ENCODE measurements around the gene IKZF2. TPM values are rescaled to one million over a fixed set of nuclear protein-coding genes. Genes with fewer than 3 reads are reported as not detected.

The IKZF2 gene
- total RNA-seq, 1 donor from 2014 or later = 8.7 TPM

- intact Hi-C loops (cut with micrococcal nuclease) = no loop called here
Observed at GRCh38 chr2:212961255-212961654, 190.2 kb downstream of the IKZF2 start.

DNA sequence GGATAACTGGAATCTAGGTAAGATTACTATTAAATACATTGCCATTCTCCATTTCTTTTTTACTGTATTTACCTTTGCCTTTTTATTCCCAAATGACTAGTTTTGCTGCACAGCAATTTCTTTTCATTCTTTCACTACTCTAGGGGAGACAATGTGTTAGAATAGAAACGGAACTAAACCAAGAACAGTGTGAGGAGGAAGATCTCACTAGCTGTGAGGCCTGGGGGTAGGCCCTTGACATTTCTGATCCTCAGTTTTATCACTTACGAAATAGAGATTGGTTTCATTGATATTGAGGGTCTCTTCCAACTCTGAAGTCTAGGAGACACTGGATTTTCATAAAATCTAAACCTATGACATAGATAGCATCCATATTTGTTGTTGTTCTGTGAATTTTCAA is 191.1 kb downstream of the IKZF2 start:
- intact Hi-C loops (cut with micrococcal nuclease) = no loop called here

DNA sequence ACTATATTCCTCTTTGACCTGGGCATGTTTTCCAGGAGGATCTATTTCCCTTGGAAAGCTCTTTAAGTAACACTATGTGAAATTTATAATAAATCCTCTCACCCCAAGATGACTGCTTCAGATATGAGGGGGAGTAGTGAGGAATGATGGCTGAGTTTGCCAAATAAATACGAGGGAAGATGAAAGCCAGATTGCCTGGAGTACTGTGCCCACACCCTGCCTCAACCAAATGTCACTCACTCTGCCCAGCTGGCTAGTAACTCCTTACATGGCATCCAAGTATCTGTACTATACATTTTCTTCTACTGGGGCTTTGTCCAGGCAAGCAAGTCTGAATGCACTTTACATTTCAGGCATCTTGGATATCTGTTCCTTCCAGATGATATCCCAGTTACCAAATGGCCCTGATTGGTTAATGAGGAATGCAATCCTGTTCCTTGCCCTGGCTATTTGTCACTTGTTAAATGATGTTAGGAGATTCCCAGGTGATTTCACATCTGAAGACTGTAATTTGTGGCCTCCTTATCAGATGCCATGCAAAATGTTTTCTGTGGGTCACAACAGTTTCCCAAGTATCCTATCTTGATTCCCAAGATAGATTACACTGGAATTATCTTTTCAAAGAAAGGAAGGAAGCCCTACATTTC is 191.8 kb downstream of the IKZF2 start:
- intact Hi-C loops (cut with micrococcal nuclease) = loop anchor here (2.0 to 5.0 kb wide), 3 partner anchors 55 to 193 kb away; partner anchors contain the start of gene IKZF2

DNA sequence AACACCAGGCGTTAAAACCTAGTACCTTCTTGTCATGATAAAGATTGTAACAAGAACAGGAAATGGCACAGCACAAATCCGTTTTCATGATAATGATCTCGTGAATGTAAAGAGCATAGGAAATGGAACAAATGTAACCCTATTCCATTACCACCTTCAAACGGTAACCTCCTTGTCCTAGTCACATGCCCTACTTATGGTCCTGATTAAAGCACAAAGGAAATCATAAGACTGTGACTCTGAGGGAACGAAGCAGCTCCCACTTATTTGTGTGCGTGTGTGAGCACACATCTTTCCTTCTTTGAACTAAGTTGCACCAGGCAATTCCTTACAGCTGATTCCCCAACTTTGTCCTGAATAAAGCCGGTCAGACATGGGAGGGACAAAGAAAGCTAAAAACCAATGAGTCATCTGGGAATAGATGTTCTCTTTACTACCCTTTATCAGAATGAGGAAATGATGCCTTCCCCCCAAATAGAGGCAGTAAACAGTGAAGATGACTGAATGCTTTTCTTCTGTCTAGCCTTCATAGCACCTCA is 192.6 kb downstream of the IKZF2 start:
- intact Hi-C loops (cut with micrococcal nuclease) = loop anchor here (2.0 to 5.0 kb wide), 3 partner anchors 56 to 193 kb away; partner anchors contain the start of gene IKZF2

DNA sequence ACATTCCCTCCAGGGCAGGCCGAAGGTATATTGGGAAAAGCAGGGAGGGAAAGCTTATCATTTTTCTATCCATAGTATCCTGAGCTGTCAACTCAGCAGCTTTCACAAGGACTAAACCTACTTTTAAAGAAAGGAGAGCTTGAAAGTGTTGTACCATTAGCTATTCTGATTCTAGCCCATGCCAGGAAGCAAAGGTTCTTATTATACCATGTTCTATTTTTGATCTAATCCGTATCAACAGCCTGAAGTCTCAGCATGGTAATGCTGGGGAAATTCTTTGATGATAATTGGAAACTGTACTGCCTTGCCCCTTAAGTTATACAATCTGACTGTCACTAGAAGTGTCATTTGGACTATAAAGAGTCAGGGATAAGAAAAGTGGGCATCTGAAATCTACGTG is 193.3 kb downstream of the IKZF2 start:
- intact Hi-C loops (cut with micrococcal nuclease) = loop anchor here (2.0 to 5.0 kb wide), 3 partner anchors 57 to 194 kb away; partner anchors contain the start of gene IKZF2

DNA sequence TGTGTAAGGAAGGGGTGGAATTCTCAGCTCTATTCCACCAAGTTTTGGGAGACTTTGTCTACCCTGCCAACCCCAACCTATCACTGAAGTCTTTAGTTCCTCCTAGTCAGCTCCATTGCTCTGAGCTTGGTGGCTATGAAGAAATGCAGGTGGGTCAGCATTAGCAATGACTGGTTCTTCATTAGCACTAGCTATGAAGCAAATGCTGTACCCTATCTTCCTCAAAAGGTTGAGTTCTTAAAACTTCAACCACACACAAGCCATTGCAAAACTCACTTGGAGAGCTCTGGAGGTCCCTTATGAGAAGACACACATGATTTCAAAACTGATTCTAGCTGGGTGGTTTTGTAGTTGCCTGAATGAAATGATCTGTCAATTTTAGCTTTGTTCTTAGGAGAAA is 193.8 kb downstream of the IKZF2 start:
- intact Hi-C loops (cut with micrococcal nuclease) = loop anchor here (1.0 to 5.0 kb wide), 4 partner anchors 11 to 195 kb away; partner anchors contain the start of gene IKZF2

DNA sequence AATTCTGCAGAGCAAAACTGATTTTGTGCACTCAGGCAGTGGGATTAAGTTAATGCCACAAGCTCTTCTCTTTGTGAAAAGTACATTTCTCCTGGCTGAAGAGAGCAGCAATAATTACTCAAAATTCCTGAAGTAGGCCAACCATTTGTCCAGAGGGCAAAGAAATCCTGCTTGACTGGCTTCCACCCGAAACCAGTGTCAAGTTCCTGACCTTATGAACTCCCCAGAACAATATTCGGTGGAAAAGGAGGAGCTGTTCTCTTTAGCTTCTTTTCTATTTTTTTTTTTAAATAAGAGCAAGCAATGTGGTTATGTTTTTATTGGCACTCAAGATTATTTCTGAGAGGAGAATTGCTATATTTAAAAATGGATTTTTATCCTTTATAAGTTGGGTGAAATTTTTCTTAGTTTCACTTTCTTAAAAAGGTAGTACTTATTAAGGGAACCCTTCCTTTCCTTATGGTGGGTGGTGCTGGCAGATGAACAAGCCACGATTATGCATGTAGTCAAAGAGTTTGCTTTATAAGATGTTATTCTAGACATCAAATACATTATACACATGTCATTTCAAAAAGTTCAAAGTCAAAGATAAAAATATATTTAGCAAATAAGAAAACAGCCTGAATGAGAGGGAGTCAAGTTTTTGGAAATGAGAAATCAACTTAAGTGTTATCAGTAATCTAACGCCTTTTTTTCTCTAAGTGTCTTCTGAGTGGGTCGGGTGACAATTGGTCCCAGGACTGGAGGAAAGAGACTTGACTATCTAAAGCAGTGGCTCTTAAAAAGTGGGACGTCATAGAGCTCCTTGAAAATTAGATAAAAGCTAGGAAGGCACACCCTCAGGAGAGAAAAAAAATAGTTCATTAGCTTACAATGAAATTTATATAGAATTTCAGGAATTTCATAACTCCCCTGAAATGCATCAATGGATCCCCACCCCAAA is 194.5 kb downstream of the IKZF2 start:
- intact Hi-C loops (cut with micrococcal nuclease) = loop anchor here (1.0 to 5.0 kb wide), 3 partner anchors 11 to 195 kb away; partner anchors contain the start of gene IKZF2

DNA sequence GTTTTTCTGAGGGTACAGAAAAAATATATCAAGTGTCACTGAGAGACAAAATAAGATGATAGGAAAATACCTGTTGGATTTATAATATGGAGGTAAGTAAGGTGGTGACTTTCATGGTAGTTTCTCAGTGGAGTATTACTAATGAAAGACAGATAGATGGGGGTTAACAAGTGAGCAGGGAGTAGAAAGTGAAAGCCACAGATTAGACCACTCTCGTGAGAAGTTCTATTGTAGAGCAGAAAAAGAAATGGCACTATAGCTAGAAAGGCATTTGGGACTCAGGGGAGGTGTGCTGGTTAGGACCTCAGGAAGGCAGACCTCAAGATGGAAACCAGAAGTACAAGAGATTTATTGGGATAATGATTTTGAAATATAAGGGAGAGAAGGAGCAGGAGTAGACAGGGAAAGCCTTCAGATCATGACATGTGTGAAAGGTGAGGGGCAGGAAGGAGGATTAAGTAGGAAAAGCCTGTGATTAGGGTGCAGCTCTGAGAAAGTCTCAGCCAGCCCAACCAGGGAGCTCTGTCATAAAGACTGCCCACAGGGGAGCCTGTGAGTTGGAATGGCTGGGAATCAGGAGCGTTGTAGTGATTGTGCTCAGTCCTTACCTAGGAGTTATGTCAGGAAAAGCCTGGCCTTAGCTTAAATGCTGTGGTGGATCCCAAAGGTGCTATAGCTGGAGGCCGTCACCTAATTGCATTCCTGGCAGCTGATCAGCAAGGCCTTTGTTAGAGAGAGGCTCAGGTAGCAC is 198.1 kb downstream of the IKZF2 start:
- intact Hi-C loops (cut with micrococcal nuclease) = no loop called here

DNA sequence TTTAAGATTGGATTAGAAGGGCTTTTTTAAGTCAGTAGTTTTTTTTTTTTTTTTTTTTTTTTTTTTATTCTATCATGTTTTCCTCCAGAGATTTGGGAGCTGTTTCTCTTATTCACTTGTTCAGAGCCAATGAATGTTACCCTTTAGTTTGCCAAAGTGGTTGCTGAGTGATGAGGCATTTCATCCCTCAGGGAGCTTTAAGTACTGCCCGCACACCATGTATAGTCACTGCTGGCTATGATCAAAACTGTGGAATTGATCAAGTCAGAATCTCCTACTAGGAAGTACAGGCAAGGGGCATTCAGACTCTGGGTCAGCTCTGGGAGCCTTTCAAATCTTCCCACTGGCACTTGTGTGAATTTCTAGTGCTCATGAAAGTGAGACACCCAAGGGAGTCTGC is 201.6 kb downstream of the IKZF2 start:
- intact Hi-C loops (cut with micrococcal nuclease) = no loop called here

Other genes starting within 250 kb of the IKZF2 start
- gene SPAG16, start 132.9 kb upstream of the IKZF2 start, total RNA-seq = 10.0 and 11.0 TPM in 2 replicates